T-helper 9 cell (primary cell): Measurements from ENCODE around the gene SSU72.
"Not testable (repeated sequence)": the region's sequence is repeated elsewhere in the genome, so short reads cannot be mapped to it uniquely, and the experiment has no call there.

ENCODE experiments used
- DNase-seq: peaks from one replicate; pipeline ENCODE4 v3.0.0-alpha.2; 2020

Gene SSU72

GRCh38 chr1:1557688-1558087 is 17.0 kb downstream of the SSU72 start:
- DNase-seq: not testable (repeated sequence)

DNA sequence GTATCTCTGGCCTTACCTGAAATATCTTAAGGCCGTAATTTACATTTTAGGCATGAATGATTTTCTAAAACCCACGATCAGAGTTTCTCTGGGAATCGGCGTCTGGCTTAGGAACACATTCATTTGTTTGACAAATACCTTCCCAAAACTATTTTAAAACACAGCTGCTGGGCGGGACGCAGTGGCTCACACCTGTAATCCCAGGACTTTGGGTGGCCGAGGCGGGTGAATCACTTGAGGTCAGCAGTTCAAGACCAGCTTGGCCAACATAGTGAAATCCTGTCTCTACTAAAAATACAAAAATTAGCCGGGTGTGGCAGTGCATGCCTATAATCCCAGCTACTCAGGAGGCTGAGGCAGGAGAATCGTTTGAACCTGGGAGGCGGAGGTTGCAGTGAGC is 17.7 kb downstream of the SSU72 start:
- not testable (repeated sequence) for DNase-seq

GRCh38 chr1:1556505-1556904 is 18.2 kb downstream of the SSU72 start:
- DNase-seq: no peak

DNA sequence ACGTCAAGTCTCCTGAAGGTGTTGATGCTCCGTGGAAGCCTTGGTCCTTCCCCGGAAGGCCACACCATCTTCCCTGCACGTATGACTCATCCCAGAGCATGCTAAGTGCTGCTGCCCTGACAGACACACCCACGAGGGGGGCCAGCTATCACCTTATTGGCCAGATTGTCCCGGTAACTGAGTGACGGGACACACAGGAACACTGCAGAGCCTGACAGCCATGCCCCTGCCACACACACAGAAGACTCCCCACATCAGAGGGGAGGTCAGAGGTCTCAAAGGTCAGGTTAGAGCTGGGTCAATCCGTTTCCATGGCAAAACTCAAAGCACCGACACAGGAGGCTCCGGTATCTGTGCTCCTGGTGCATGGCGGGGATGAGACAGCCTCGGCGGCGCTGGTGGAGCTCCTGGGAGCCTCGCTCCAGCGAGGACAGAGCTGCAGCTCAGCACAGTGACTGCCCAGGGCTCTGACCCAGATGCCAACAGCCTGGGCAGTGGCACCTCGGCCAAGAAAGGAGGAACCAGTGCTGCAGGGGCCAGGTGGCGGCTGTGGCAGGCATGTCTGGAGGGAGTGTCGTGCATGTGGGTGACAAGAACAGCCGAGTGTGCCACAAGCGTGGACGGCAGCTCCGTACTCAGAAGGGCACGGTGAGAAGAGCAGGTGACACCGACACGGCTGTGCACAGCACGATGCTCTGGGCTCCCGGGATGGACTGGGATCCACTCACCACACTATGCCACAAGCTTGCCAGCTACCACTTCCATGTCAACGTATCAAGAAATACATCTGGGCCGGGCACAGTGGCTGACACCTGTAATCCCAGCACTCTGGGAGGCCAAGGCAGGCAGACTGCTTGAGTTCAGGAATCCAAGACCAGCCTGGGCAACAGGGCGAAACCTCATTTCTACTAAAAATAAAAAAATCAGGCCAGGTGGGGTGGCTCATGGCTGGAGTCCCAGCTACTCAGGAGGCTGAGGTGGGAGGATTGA is 19.4 kb downstream of the SSU72 start:
- DNase-seq: no peak

- no peak for DNase-seq
Observed at GRCh38 chr1:1554550-1554925, 20.1 kb downstream of the SSU72 start.

DNA sequence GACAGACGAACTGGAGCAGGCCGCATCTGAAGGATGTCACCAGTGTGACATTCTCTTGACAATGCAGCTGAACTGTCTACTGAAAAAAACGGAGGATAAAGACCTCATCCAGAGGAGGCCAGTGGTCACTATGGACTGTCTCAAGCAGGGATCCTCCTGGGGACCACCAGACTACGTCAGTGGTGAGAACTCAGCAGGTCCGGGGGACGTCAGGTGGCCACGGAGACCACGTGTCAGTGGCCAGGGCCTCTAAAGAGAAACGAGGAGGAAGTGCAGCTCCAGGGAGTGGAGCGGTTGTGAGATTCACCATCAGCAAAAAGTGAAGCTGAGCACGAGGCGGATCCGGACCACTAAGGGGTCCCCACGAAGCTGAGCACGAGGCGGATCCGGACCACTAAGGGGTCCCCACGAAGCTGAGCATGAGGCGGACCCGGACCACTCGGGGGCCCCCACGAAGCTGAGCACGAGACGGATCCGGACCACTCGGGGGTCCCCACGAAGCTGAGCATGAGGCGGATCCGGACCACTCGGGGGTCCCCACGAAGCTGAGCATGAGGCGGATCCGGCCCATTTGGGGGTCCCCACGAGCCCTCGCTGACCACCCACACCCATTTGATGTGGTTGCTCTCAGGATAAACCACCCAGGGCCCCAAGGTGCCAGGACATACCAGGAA is 20.7 kb downstream of the SSU72 start:
- no peak for DNase-seq

GRCh38 chr1:1552263-1552639 is 22.4 kb downstream of the SSU72 start:
- no peak for DNase-seq

- no peak for DNase-seq
Observed at GRCh38 chr1:1551524-1552262, 23.0 kb downstream of the SSU72 start.

DNA sequence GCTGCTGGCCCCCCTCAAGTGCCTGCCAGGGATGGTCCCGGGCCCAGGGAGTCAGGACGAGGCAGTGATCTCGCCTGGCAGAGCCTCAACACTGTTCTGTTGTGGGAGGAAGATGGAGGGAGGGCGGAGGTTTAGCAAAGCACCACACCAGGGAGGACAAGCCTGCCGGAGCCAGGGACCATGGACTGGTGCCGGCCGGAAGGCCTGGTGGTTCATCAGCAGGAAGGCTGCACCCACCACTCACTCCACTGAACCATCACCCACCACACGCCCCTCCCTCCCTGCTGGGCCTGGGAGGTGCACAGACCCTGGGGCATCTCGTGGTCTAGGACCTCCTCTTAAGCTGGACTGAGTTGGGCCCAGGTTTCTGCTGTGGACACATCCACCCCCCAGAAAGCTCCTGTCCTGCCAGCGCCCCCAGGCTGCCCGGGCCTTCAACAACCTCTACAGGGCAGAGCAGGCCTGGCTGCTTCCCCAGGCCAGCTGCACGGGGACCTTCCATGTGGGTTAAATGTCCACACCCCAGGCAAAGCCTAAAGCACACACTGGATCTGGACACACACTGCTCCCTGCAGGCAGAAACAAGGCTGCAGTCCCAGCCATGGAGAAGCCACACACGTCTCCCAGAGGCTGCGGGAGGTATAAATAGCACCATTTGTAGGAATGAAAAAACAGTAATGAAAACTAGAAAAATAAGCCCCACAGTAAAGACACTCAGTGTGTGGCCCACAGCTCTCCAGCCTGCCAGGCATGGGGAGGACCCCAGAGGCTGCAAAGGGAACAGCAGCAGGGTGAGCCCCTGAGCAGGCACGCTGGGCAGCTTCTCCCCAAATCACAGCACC is 23.9 kb downstream of the SSU72 start:
- no peak for DNase-seq

GRCh38 chr1:1550087-1550486 is 24.6 kb downstream of the SSU72 start:
- no peak for DNase-seq

- no peak for DNase-seq
Observed at GRCh38 chr1:1548591-1548990, 26.1 kb downstream of the SSU72 start.

DNA sequence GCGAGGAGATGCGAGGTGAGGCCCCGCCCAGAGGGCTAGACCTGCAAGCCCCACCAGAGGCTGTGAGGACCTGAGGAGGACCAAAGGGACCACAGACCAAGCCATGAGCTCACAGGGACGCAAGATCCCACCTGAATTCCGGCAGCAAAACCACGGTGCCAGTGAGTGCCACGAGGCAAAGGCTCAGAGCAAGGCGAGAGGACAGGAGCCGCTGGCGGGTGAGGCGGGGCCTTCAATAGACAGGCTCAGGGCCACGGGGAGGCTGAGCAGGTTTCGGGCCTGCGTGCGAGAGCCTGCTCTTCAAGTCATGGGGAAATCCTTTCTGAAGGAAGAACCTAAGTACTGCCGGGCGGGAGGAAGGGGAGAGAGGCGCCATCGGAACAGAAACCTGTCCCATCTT is 27.2 kb downstream of the SSU72 start:
- DNase-seq: no peak

- DNase-seq: no peak
Observed at GRCh38 chr1:1547011-1547410, 27.7 kb downstream of the SSU72 start.

DNA sequence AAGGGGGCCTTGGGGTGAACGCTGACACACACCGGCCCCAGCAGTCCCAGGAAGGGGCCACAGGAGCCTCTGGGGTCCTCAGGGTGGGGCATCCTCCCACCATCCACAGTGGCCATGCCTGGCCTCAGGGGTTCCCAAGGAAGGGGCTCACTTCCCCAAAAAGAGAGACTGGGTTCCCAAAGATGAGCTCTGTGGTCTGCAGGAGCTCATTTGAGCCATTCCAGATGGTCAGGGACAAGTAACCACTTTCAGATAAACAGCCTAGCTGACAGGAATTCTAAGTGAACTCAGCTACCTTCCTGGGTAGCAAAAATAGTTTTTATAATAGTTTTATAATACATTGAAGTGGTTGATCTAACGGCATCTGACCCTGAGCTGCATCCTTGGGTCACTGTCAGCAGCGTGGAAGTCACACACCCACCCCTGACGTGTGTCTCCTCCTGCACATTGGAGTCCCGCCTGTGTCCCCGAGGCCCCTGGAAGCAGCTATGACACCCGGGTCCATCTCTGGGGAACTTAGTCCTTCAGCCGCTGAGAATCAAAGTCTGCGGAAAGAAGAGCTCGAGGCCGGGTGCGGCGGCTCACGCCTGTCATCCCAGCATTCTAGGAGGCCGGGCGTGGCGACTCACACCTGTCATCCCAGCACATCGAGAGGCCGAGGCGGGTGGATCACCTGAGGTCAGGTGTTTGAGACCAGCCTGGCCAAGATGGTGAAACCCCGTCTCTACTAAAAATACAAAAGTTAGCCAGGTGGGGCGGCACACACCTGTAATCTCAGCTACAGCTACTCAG is 28.5 kb downstream of the SSU72 start:
- DNase-seq: no peak

DNA sequence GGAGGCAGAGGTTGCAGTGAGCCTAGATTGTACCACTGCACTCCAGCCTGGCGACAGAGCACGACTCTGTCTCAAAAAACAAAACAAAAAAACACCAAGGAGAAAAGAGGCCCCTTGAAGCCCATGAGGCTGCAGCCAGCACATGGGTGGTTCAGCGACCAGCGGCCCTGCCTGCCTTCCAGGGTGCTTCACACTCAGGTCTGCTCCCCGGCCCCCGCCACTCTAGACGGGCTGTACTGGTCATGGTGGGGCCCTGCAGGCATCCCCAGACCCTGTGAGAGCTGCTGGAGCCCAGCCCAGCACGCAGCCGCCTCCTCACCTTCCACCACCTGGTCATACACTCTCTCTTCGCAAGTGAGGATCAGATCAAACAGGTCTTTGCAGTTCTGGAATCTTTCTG is 30.1 kb downstream of the SSU72 start:
- DNase-seq: no peak

GRCh38 chr1:1543706-1544099 is 31.0 kb downstream of the SSU72 start:
- DNase-seq: no peak

- no peak for DNase-seq
Observed at GRCh38 chr1:1542766-1543705, 31.6 kb downstream of the SSU72 start.

DNA sequence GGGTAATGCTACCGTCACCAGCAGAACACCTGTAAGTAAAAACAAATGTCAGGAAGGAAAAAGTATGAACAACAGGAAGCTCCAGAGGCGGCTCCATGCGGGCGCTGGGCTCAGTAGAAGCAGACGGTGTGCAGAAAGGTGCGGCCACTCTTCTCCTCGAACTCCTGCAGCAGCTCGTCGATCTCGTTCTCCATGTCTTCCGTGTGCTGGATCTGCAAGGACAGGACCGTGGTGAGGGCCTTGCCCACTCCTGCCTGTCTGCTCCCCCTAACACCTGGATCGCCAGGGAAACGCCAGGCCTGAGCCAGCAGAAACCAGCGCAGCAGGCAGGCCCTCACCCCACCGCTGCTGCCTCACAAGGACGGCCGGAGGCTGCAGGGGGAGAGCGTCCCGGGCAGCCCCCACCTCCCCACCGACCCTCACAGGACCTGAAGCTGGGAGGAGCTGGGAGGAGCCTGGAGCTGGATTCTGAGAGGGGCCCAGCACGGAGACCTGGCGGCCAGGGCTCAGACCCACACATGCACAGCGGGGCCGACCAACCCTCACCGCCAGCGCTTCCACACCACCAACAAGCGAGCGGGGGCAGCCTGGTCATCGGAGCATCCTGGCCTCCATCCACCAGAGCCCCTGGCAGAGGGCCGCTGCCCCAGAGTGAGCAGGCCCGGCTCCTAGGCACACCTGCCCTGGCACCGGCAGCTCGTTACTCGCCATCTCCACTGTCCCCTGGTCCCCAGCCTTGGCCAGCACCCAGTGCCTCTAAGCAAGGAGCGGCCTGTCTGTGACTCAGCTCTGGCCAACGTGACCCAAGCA is 32.5 kb downstream of the SSU72 start:
- DNase-seq: no peak

DNA sequence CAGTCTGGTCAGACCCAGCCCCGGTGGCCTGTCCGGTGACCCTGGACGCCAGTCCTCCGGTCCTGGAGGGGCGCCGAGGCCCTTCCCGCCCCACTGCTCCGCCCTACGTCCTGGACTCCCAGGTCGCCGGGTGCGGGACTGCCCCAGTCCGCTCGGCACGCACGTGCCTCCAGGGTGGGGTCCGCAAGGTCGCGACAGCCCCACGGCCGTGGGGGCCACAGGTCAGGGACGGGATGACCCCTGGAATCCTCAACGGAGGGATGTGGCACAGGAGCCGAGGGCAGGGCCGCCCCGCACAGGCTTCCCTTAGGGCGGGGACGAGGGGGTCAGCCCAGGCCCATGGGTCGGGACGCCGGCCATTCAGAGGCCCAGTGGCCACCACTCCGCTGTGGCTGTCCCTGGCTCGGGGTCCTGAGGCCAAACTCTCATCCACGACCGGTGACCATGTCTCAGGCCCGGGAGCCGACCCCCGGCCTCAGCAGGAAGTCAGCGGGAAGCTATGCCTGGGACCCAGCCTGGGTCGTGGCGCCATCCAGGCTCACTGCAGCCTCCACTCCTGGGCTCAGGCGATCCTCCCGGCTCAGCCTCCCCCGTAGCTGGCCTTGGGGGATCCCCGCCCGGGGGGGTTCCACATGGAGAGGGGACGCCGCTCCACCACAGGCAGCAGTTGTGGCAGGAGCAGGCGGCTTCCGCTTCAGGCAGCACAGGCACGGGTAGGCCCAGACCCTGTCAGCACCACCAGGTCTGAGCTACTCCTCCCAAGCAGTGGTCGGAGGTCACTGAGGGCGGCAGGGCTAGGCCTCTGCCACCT is 33.6 kb downstream of the SSU72 start:
- no peak for DNase-seq
